ENCODE results near the gene CD70. TPM values are rescaled to one million over a fixed set of nuclear protein-coding genes. Genes with fewer than 3 reads are reported as not detected.
"Not testable (repeated sequence)": the region's sequence is repeated elsewhere in the genome, so short reads cannot be mapped to it uniquely, and the experiment has no call there.

CD70 gene
- total RNA-seq, 1 donor from 2014 or later, result 3.9 TPM

GRCh38 chr19:6610934-6611852 is 20.2 kb upstream of the CD70 start:
- TF ChIP-seq CTCF (IDR thresholded peaks at IDR 0.05), result no peak
- Mint-ChIP-seq H3K36me3 (ENCODE audit: low read depth) (no peaks in the 10 kb centered on the region), H3K27ac (ENCODE audit: unreplicated experiment) (peak overlapping the region; percentile 99), H3K27me3 (ENCODE audit: low read depth) (no peaks in the 10 kb centered on the region), H3K4me1 (ENCODE audit: low read depth) (peaks cover 48% of the 10 kb centered on the region), H3K9me3 (ENCODE audit: low read depth) (peaks cover 3% of the 10 kb centered on the region), H3K4me3 (ENCODE audit: unreplicated experiment) (peak overlapping the region; percentile 31)
- DNase-seq (ENCODE audit: low spot score), result no peak

- H3K4me1 Mint-ChIP-seq (ENCODE audit: low read depth), result peaks cover 44% of the 10 kb centered on the region
- no peak overlapping the region for H3K4me3 Mint-ChIP-seq (ENCODE audit: unreplicated experiment)
- peak overlapping the region; percentile 22 for H3K27ac Mint-ChIP-seq (ENCODE audit: unreplicated experiment)
- H3K36me3 Mint-ChIP-seq (ENCODE audit: low read depth), result no peaks in the 10 kb centered on the region
- DNase-seq (ENCODE audit: low spot score), result no peak
- no peaks in the 10 kb centered on the region for H3K27me3 Mint-ChIP-seq (ENCODE audit: low read depth)
- TF ChIP-seq CTCF (IDR thresholded peaks at IDR 0.05), result no peak
- no peaks in the 10 kb centered on the region for H3K9me3 Mint-ChIP-seq (ENCODE audit: low read depth)
These were observed 18.0 kb upstream of the CD70 start for GRCh38 chr19:6608940-6609339.

GRCh38 chr19:6608146-6608545 is 17.2 kb upstream of the CD70 start:
- H3K27me3 Mint-ChIP-seq (ENCODE audit: low read depth); DNase-seq (ENCODE audit: low spot score); H3K36me3 Mint-ChIP-seq (ENCODE audit: low read depth); H3K4me3 Mint-ChIP-seq (ENCODE audit: unreplicated experiment); H3K9me3 Mint-ChIP-seq (ENCODE audit: low read depth); H3K27ac Mint-ChIP-seq (ENCODE audit: unreplicated experiment): not testable (repeated sequence)
- H3K4me1 Mint-ChIP-seq (ENCODE audit: low read depth), result peaks cover 42% of the 10 kb centered on the region

- H3K27ac Mint-ChIP-seq (ENCODE audit: unreplicated experiment); H3K27me3 Mint-ChIP-seq (ENCODE audit: low read depth); H3K9me3 Mint-ChIP-seq (ENCODE audit: low read depth); DNase-seq (ENCODE audit: low spot score); H3K4me3 Mint-ChIP-seq (ENCODE audit: unreplicated experiment); H3K36me3 Mint-ChIP-seq (ENCODE audit: low read depth): not testable (repeated sequence)
- peaks cover 29% of the 10 kb centered on the region for H3K4me1 Mint-ChIP-seq (ENCODE audit: low read depth)
These were observed 15.5 kb upstream of the CD70 start for GRCh38 chr19:6606276-6607070.

- no peak overlapping the region for H3K4me3 Mint-ChIP-seq (ENCODE audit: unreplicated experiment)
- no peaks in the 10 kb centered on the region for H3K9me3 Mint-ChIP-seq (ENCODE audit: low read depth)
- peaks cover 7% of the 10 kb centered on the region for H3K27me3 Mint-ChIP-seq (ENCODE audit: low read depth)
- peaks cover 16% of the 10 kb centered on the region for H3K4me1 Mint-ChIP-seq (ENCODE audit: low read depth)
- H3K36me3 Mint-ChIP-seq (ENCODE audit: low read depth), result no peaks in the 10 kb centered on the region
- no peak overlapping the region for H3K27ac Mint-ChIP-seq (ENCODE audit: unreplicated experiment)
- no peak for DNase-seq (ENCODE audit: low spot score)
- no peak for TF ChIP-seq CTCF (IDR thresholded peaks at IDR 0.05)
These were observed 14.0 kb upstream of the CD70 start for GRCh38 chr19:6604906-6605305.

- no peaks in the 10 kb centered on the region for H3K9me3 Mint-ChIP-seq (ENCODE audit: low read depth)
- no peak overlapping the region for H3K4me3 Mint-ChIP-seq (ENCODE audit: unreplicated experiment)
- H3K36me3 Mint-ChIP-seq (ENCODE audit: low read depth), result peaks cover 6% of the 10 kb centered on the region
- H3K4me1 Mint-ChIP-seq (ENCODE audit: low read depth), result peaks cover 7% of the 10 kb centered on the region
- no peak overlapping the region for H3K27ac Mint-ChIP-seq (ENCODE audit: unreplicated experiment)
- DNase-seq (ENCODE audit: low spot score), result no peak
- H3K27me3 Mint-ChIP-seq (ENCODE audit: low read depth), result peaks cover 21% of the 10 kb centered on the region
- no peak for TF ChIP-seq CTCF (IDR thresholded peaks at IDR 0.05)
These were observed 11.8 kb upstream of the CD70 start for GRCh38 chr19:6602729-6603114.

- not testable (repeated sequence) for H3K4me3 Mint-ChIP-seq (ENCODE audit: unreplicated experiment); H3K9me3 Mint-ChIP-seq (ENCODE audit: low read depth); H3K36me3 Mint-ChIP-seq (ENCODE audit: low read depth); H3K4me1 Mint-ChIP-seq (ENCODE audit: low read depth); H3K27ac Mint-ChIP-seq (ENCODE audit: unreplicated experiment); DNase-seq (ENCODE audit: low spot score)
- peaks cover 21% of the 10 kb centered on the region for H3K27me3 Mint-ChIP-seq (ENCODE audit: low read depth)
These were observed 10.6 kb upstream of the CD70 start for GRCh38 chr19:6601537-6602052.

GRCh38 chr19:6600951-6601536 is 10.1 kb upstream of the CD70 start:
- H3K27ac Mint-ChIP-seq (ENCODE audit: unreplicated experiment); H3K36me3 Mint-ChIP-seq (ENCODE audit: low read depth); H3K4me3 Mint-ChIP-seq (ENCODE audit: unreplicated experiment); DNase-seq (ENCODE audit: low spot score); H3K9me3 Mint-ChIP-seq (ENCODE audit: low read depth); H3K4me1 Mint-ChIP-seq (ENCODE audit: low read depth): not testable (repeated sequence)
- H3K27me3 Mint-ChIP-seq (ENCODE audit: low read depth), result peaks cover 21% of the 10 kb centered on the region
